Measurements from ENCODE around the gene CKB.

The CKB gene

GRCh38 chr14:103548463-103549351 is 26.1 kb upstream of the CKB start:
- Histone ChIP-seq H3K4me3 (replicated peaks; ENCODE audit: insufficient read depth, low read length) (no peak overlapping the region), H3K27ac (replicated peaks) (no peak overlapping the region)

GRCh38 chr14:103547941-103548462 is 25.4 kb upstream of the CKB start:
- TF ChIP-seq POLR2AphosphoS5 (IDR thresholded peaks at IDR 0.05; ENCODE audit: low read depth) = no peak
- TF ChIP-seq CTCF (IDR thresholded peaks at IDR 0.05; ENCODE audit: insufficient read depth, low read length) = no peak
- no peak for TF ChIP-seq REST (IDR thresholded peaks at IDR 0.05; ENCODE audit: insufficient replicate concordance, low read depth)
- TF ChIP-seq SPI1 (IDR thresholded peaks at IDR 0.05; ENCODE audit: borderline replicate concordance, low read depth) = no peak
- no peak for TF ChIP-seq GABPA (IDR thresholded peaks at IDR 0.05; ENCODE audit: low read depth)
- Histone ChIP-seq H3K27ac (replicated peaks) (no peak overlapping the region), H3K4me3 (replicated peaks; ENCODE audit: insufficient read depth, low read length) (no peak overlapping the region), H3K27me3 (ENCODE audit: insufficient read depth, poor library complexity, severe bottlenecking) (no peaks in the 10 kb centered on the region)
- DNase-seq (ENCODE audit: low read depth in 1 of 2, low spot score in 1 of 2) = no peak

More at GRCh38 chr14:103548463-103549351, 26.1 kb upstream of the CKB start:
- no peak for DNase-seq (ENCODE audit: low read depth in 1 of 2, low spot score in 1 of 2)
- no peak for TF ChIP-seq GABPA (IDR thresholded peaks at IDR 0.05; ENCODE audit: low read depth)
- no peak for TF ChIP-seq REST (IDR thresholded peaks at IDR 0.05; ENCODE audit: insufficient replicate concordance, low read depth)
- no peaks in the 10 kb centered on the region for H3K27me3 ChIP-seq (ENCODE audit: insufficient read depth, poor library complexity, severe bottlenecking)

- DNase-seq (ENCODE audit: low read depth in 1 of 2, low spot score in 1 of 2) = no peak
- Histone ChIP-seq H3K27ac (replicated peaks) (no peak overlapping the region), H3K27me3 (ENCODE audit: insufficient read depth, poor library complexity, severe bottlenecking) (no peaks in the 10 kb centered on the region), H3K4me3 (replicated peaks; ENCODE audit: insufficient read depth, low read length) (no peak overlapping the region)
- TF ChIP-seq SPI1 (IDR thresholded peaks at IDR 0.05; ENCODE audit: borderline replicate concordance, low read depth) (no peak), REST (IDR thresholded peaks at IDR 0.05; ENCODE audit: insufficient replicate concordance, low read depth) (no peak), CTCF (IDR thresholded peaks at IDR 0.05; ENCODE audit: insufficient read depth, low read length) (no peak), POLR2AphosphoS5 (IDR thresholded peaks at IDR 0.05; ENCODE audit: low read depth) (no peak), GABPA (IDR thresholded peaks at IDR 0.05; ENCODE audit: low read depth) (no peak)
These were observed 24.9 kb upstream of the CKB start for GRCh38 chr14:103547455-103547940.
